Skin of body (tissue), 2 donors: ENCODE results near the gene RTCB. TPM values are rescaled to one million over a fixed set of nuclear protein-coding genes. Genes with fewer than 3 reads are reported as not detected.

ENCODE experiments used
- DNase-seq: peaks from one replicate; lab custom pipeline; 2025; lab: John Stamatoyannopoulos, UW
- total RNA-seq: library from RNA; depleted of rRNA; stranded (reverse); fragments of >200 nt; gene quantifications from one replicate; pipeline ENCODE4 v1.2.3, GENCODE V29; 2014

The RTCB gene
- 77.5 TPM for total RNA-seq

GRCh38 chr22:32411829-32412592 is at the start of gene RTCB:
RTCB (minus strand) TSS chr22:32412247; CDS start chr22:32412156, 91 bp downstream.
- peak; percentile 77 for DNase-seq

GRCh38 chr22:32457031-32457430 is 45.0 kb upstream of the RTCB start:
- DNase-seq = no peak

- DNase-seq = no peak
Measured at GRCh38 chr22:32448980-32449379, 36.9 kb upstream of the RTCB start.

DNA sequence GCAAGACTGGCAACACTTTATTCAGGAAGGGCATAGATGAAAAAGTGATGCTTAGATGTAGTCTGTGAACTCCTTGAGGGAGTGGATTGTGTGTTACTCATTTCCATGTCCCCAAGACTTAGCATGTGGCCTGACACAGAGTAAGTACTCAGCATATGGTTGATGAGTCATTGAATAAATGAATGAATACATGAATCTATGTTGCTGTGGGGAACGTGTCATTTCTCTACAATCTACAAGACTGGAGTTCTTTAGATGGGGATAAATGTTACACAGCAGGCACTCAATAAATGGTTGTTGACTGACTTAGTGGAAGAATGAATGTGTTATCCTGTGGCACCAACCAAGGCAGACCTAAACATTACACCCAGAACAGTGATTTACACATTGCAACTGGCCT is 34.3 kb upstream of the RTCB start:
- DNase-seq = no peak

- DNase-seq = no peak
Measured at GRCh38 chr22:32444068-32444467, 32.0 kb upstream of the RTCB start.

- no peak for DNase-seq
Measured at GRCh38 chr22:32430352-32430751, 18.3 kb upstream of the RTCB start.

GRCh38 chr22:32426881-32427280 is 14.8 kb upstream of the RTCB start:
- no peak for DNase-seq

DNA sequence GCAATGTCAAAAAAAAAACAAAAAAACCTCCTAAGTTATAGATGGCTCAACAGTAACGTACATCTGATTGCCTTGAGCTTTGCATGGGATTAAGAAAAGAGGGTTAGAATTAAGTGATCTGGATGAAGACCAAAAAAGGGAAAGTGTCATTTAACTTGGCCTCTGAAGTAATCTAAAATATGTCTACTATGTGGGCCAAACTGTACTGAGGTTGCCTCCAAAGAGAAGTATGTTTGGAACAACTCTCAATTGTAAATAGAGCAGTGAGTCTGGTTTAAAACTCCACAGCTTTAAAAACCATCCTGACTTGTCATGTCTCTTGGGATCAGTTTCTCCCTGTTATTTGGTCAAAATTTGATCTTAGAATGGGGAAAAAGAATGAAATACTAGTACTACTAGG is 11.6 kb upstream of the RTCB start:
- DNase-seq = no peak

DNA sequence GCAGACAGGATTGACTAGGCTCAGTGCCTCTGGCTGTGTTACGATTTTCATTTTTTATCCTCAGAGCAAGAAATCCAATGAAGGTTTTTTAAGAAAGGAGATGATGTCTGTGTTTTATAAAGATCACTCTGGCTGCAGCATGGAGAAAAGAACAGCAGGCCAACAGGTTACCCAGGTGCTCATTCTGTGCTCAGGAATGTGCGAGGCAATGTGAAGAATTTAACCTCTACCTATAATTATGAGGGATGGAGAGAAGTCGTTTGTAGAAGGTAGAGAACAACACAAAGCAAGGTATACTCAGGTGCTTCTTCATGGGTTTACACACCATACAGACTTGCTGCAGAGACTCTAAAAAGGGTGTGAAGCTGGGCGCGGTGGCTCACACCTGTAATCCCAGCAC is 10.0 kb upstream of the RTCB start:
- no peak for DNase-seq

DNA sequence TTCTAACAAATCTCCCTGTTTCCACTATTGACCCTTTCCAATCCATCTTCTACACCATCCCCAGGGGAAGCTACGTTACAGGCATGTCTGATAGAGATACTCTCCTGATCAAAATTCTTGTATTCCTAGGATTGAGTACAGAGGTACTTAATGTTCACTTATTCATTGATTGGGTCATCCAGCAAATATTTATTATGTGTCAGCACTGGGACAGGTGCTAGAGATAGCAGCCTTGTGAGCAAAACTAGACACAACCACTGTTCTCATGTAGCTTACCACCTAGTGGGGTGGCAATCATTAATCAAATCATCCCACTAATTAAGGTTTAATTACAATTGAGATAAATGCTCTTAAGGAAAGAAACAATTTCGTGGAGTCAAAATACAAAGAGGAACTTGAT is 9.4 kb upstream of the RTCB start:
- DNase-seq = no peak

DNA sequence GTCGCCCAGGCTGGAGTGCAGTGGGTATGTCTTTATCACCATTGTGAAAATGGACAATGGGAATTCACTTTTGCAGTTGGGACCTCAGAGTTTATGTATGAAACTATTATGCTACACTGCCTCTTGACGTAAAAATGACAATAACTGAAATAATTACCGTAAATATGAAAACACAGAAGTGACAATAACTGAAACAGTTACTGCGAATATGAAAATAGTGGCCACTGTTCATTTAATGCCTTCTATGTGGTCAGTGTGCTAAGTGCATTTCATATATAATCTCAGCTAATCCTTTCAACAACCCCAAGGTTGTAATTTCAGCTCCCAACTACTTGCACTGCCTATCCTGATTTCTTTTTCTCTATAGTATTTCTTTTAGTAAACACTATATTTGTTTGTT is 5.9 kb upstream of the RTCB start:
- no peak for DNase-seq

DNA sequence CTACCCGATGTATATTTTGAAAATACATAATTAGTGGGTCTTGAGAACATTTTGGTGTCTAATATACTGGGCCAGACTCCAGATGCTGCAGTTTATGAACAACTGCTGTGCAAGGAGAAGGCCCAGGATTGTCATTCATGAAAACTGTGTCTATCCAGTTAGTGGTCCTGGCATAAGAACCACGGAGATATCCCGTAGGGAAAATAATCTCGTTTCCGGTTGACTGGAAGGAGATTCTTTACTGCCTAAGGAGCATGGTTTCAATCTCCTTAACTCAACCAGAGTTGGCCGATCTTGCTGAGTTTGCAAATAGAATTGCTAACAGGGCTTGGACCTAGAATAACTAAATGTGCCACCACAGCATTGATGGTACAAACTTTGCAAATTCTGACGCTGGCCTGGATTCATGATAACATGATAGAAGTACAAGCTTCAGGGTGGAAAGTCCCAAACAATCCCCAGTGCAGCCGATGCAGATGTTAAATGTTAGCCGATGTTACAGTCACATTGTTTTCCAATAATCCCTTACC is 4.6 kb upstream of the RTCB start:
- DNase-seq = no peak

- no peak for DNase-seq
Measured at GRCh38 chr22:32414191-32414590, 2.1 kb upstream of the RTCB start.

DNA sequence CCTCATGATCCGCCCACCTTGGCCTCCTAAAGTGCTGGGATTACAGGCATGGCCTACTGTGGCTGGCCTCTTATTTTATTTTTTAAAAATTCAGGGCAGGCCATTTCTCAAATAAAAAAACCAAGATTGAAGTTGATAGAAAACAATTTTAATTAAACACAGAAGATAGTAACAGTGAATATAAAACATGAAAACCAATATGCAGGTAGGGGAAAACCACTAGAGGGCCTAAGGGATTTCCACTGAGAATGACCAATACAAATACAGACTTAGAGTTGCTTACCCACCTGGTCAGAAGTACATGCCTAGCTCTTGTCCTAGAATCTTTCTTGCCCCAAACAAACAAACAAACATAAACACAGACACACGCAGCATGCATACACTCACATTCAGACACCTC is 1.7 kb upstream of the RTCB start:
- no peak for DNase-seq

DNA sequence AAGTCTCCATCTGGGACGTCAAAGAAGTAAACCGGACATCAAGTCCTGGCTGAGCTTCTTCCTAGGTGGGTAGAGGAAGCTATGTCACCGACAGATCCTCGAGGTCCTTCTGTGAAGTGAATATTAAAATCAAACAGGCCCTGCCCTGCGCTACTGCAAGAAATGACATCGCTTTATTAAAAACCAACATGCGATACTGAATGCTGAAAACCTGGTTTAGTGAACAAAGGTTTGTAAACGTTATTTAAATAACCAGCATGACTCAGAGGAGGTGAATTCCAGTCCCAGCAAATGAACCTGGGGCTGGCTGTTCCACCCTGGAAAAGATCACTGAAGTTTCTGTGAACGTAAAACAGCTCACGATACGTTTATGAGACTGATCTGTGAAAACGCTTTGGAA is 645 bp downstream of the RTCB start:
- DNase-seq = no peak

GRCh38 chr22:32410459-32410858 is 1.6 kb downstream of the RTCB start:
- DNase-seq = no peak

GRCh38 chr22:32409977-32410376 is 2.1 kb downstream of the RTCB start:
- no peak for DNase-seq

GRCh38 chr22:32407936-32408335 is 4.1 kb downstream of the RTCB start:
- DNase-seq = no peak

DNA sequence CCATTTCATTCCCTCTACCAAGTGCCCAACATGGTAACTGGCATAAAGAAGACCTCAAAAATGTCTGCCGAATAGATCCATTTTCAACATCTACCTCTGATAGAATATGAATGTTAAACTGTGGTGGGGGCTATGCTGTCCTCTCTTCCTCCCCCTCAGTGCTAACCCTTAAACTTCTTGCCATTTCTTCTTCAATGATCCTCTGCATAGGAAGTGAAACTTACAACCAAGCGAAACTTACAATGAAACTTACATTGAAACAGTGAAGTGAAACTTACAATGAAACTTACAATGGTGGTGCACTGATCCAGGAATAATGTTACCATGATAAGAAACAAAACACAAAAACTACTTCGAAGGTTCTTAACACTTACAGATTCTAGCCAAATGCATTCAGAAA is 4.7 kb downstream of the RTCB start:
- DNase-seq = no peak

GRCh38 chr22:32404021-32404420 is 8.0 kb downstream of the RTCB start:
- DNase-seq = no peak

- no peak for DNase-seq
Measured at GRCh38 chr22:32401486-32401885, 10.6 kb downstream of the RTCB start.

DNA sequence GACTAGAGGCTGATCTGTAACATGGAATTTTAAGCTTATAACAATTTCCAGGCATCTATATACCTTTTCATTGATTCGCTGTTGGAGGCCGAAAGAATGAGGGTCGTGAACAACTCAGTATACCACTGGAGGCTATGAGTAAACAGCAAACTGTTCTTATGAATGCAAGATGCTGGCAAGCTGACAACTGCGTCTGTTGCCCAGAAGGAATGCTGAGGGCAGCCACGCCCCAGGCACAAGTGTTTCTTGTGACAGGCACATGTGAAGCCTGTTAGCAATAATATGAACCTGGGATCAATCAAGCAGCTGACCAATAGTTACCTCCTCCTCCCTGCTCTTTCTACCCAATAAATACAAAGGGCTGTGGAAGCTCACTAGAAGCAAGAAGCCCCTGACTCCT is 15.3 kb downstream of the RTCB start:
- peak; percentile 4 for DNase-seq

GRCh38 chr22:32396255-32396654 is 15.8 kb downstream of the RTCB start:
- DNase-seq = no peak

DNA sequence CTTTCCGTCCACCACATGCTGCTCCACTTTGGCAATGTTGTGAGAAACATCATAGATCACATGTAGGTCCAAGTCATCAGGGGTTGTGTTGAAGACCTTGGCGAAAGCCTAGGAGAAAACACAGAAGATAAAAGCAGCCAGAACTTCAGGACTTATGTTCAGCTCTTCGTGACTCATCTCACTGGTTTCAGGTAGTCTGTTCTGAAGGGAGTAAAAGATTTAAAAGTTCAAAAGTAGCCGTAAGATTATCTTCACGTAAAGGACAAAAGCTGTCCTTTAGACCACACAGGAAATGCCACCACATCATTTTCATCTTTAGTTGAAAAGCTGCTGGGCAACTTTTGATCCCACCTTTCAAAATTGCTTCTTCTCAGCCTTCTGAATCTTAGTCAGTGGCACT is 16.9 kb downstream of the RTCB start:
- DNase-seq = no peak
